Stimulated activated CD4-positive, alpha-beta T cell treated with anti-CD3 and anti-CD28 coated beads, TNF-alpha, amount 100 ng/mL, for 24 hours (primary cell): ENCODE data around the gene CCDC154.
"Not testable (repeated sequence)": the region's sequence is repeated elsewhere in the genome, so short reads cannot be mapped to it uniquely, and the experiment has no call there.

Experiments used
- DNase-seq, 3 experiments: peaks; one replicate each; pipeline ENCODE4 v3.0.0-alpha.2; 2020; ENCODE audit warnings: low read depth in 3 of 3

CCDC154 gene

GRCh38 chr16:1455190-1456171, 11.1 kb upstream of the CCDC154 start:
- no peak for DNase-seq

- no peak for DNase-seq
Measured at GRCh38 chr16:1454561-1454960, 10.2 kb upstream of the CCDC154 start.

- DNase-seq: no peak
Measured at GRCh38 chr16:1453316-1453715, 9.0 kb upstream of the CCDC154 start.

- no peak for DNase-seq
Measured at GRCh38 chr16:1452530-1452929, 8.2 kb upstream of the CCDC154 start.

GRCh38 chr16:1451702-1452392, 7.5 kb upstream of the CCDC154 start:
- DNase-seq: no peak

GRCh38 chr16:1450841-1451240, 6.5 kb upstream of the CCDC154 start:
- DNase-seq: no peak

GRCh38 chr16:1450218-1450617, 5.9 kb upstream of the CCDC154 start:
- no peak for DNase-seq

- DNase-seq: no peak
Measured at GRCh38 chr16:1449201-1449788, 4.9 kb upstream of the CCDC154 start.

GRCh38 chr16:1448536-1449116, 4.3 kb upstream of the CCDC154 start:
- no peak for DNase-seq

GRCh38 chr16:1447965-1448364, 3.6 kb upstream of the CCDC154 start:
- no peak for DNase-seq

- no peak for DNase-seq
Measured at GRCh38 chr16:1446296-1447080, 2.1 kb upstream of the CCDC154 start.

- DNase-seq: no peak
Measured at GRCh38 chr16:1445518-1446203, 1.3 kb upstream of the CCDC154 start.

- DNase-seq: no peak
Measured at GRCh38 chr16:1444730-1445517, 568 bp upstream of the CCDC154 start.

GRCh38 chr16:1443403-1443973, 868 bp downstream of the CCDC154 start:
- no peak for DNase-seq

- DNase-seq: no peak
Measured at GRCh38 chr16:1442697-1443096, 1.7 kb downstream of the CCDC154 start.

GRCh38 chr16:1441391-1441829, 2.9 kb downstream of the CCDC154 start:
- no peak for DNase-seq

GRCh38 chr16:1439699-1440074, 4.7 kb downstream of the CCDC154 start:
- not testable (repeated sequence) for DNase-seq

- DNase-seq: no peak
Measured at GRCh38 chr16:1439058-1439698, 5.2 kb downstream of the CCDC154 start.
